ENCODE data around the gene CYTH4. TPM values are rescaled to one million over a fixed set of nuclear protein-coding genes. Genes with fewer than 3 reads are reported as not detected.

The CYTH4 gene
- total RNA-seq, 2 experiments from 2014 or later: 33.1 to 42.8 TPM

GRCh38 chr22:37281646-37282384 lies 493 bp upstream of the CYTH4 start:
- peak; percentile 43 for ATAC-seq
- peak overlapping the region; percentile 98 for H3K27ac Mint-ChIP-seq
- no peaks in the 10 kb centered on the region for H3K27me3 Mint-ChIP-seq
- DNase-seq: peak; percentile 70
- peaks cover 2% of the 10 kb centered on the region for H3K36me3 Mint-ChIP-seq (ENCODE audit: low read depth)
- peaks cover 57% of the 10 kb centered on the region for H3K4me1 Mint-ChIP-seq
- ChIA-PET POLR2A (interaction anchor here (0.8 to 1.3 kb wide), 3 partner anchors 8 to 39 kb away, joined by 3 to 4 read pairs (median 3); no protein-coding TSS in a partner anchor), CTCF (interaction anchor here (0.8 to 3.2 kb wide), 7 partner anchors 10 to 146 kb away, joined by 3 to 30 read pairs (median 6); no protein-coding TSS in a partner anchor)
- H3K9me3 Mint-ChIP-seq (ENCODE audit: low read depth): no peaks in the 10 kb centered on the region
- intact Hi-C loops (cut with DNase I, micrococcal nuclease): loop anchor here (1.0 to 2.0 kb wide), 4 partner anchors 15 to 159 kb away; no protein-coding TSS in a partner anchor
- H3K4me3 Mint-ChIP-seq: peak overlapping the region; percentile 82

GRCh38 chr22:37283393-37283937 lies 1.2 kb downstream of the CYTH4 start:
- no peaks in the 10 kb centered on the region for H3K9me3 Mint-ChIP-seq (ENCODE audit: low read depth)
- intact Hi-C loops (cut with DNase I, micrococcal nuclease): loop anchor here (2.0 kb wide), 3 partner anchors 17 to 161 kb away; no protein-coding TSS in a partner anchor
- peak overlapping the region; percentile 98 for H3K27ac Mint-ChIP-seq
- DNase-seq (peak; percentile 84), ATAC-seq (peak; percentile 20)
- POLR2A ChIA-PET: interaction anchor here (0.6 to 0.7 kb wide), 2 partner anchors 386 to 906 kb away, joined by 3 read pairs; no protein-coding TSS in a partner anchor
- H3K4me3 Mint-ChIP-seq: peak overlapping the region; percentile 82
- CTCF ChIA-PET: interaction anchor here (0.7 to 3.2 kb wide), 9 partner anchors 10 to 284 kb away, joined by 3 to 30 read pairs (median 4); no protein-coding TSS in a partner anchor
- H3K4me1 Mint-ChIP-seq: peaks cover 65% of the 10 kb centered on the region
- H3K27me3 Mint-ChIP-seq: no peaks in the 10 kb centered on the region
- H3K36me3 Mint-ChIP-seq (ENCODE audit: low read depth): peaks cover 2% of the 10 kb centered on the region

GRCh38 chr22:37284126-37284804 lies 2.0 kb downstream of the CYTH4 start:
- no peaks in the 10 kb centered on the region for H3K9me3 Mint-ChIP-seq (ENCODE audit: low read depth)
- H3K4me3 Mint-ChIP-seq: peak overlapping the region; percentile 82
- H3K27ac Mint-ChIP-seq: peak overlapping the region; percentile 98
- intact Hi-C loops (cut with DNase I, micrococcal nuclease): no loop called here
- H3K4me1 Mint-ChIP-seq: peaks cover 72% of the 10 kb centered on the region
- H3K27me3 Mint-ChIP-seq: no peaks in the 10 kb centered on the region
- DNase-seq: no peak
- ChIA-PET POLR2A (no interaction called here), CTCF (interaction anchor here (0.7 to 1.5 kb wide), 10 partner anchors 11 to 739 kb away, joined by 3 to 5 read pairs (median 3); no protein-coding TSS in a partner anchor)
- H3K36me3 Mint-ChIP-seq (ENCODE audit: low read depth): peaks cover 6% of the 10 kb centered on the region
- peak; percentile 4 for ATAC-seq

GRCh38 chr22:37284805-37285355 lies 2.6 kb downstream of the CYTH4 start:
- ATAC-seq (peak; percentile 4), DNase-seq (peak; percentile 61)
- POLR2A ChIA-PET: interaction anchor here (1.5 kb wide), 1 partner anchor 15 kb away, joined by 3 read pairs; no protein-coding TSS in a partner anchor
- H3K4me1 Mint-ChIP-seq: peaks cover 74% of the 10 kb centered on the region
- intact Hi-C loops (cut with DNase I, micrococcal nuclease): loop anchor here in 1 of 2 experiments (1.0 kb wide), 1 partner anchor 15 kb away; no protein-coding TSS in a partner anchor
- no peaks in the 10 kb centered on the region for H3K27me3 Mint-ChIP-seq
- peak overlapping the region; percentile 98 for H3K27ac Mint-ChIP-seq
- CTCF ChIA-PET: interaction anchor here (0.7 to 1.3 kb wide), 8 partner anchors 9 to 740 kb away, joined by 3 to 4 read pairs (median 3); no protein-coding TSS in a partner anchor
- peaks cover 7% of the 10 kb centered on the region for H3K36me3 Mint-ChIP-seq (ENCODE audit: low read depth)
- H3K4me3 Mint-ChIP-seq: peak overlapping the region; percentile 82
- no peaks in the 10 kb centered on the region for H3K9me3 Mint-ChIP-seq (ENCODE audit: low read depth)

GRCh38 chr22:37285937-37286336 lies 3.6 kb downstream of the CYTH4 start:
- Mint-ChIP-seq H3K4me1 (peaks cover 80% of the 10 kb centered on the region), H3K27me3 (no peaks in the 10 kb centered on the region), H3K9me3 (ENCODE audit: low read depth) (no peaks in the 10 kb centered on the region), H3K27ac (peak overlapping the region; percentile 44), H3K36me3 (ENCODE audit: low read depth) (peaks cover 7% of the 10 kb centered on the region), H3K4me3 (no peak overlapping the region)
- CTCF ChIA-PET: interaction anchor here (0.6 to 1.3 kb wide), 4 partner anchors 15 to 923 kb away, joined by 3 read pairs; no protein-coding TSS in a partner anchor
- ATAC-seq (no peak), DNase-seq (no peak)
- intact Hi-C loops (cut with DNase I, micrococcal nuclease): loop anchor here in 1 of 2 experiments (1.0 kb wide), 1 partner anchor 14 kb away; no protein-coding TSS in a partner anchor
- POLR2A ChIA-PET: interaction anchor here (0.7 to 1.5 kb wide), 3 partner anchors 14 to 96 kb away, joined by 3 to 6 read pairs (median 3); no protein-coding TSS in a partner anchor

GRCh38 chr22:37287550-37287951 lies 5.2 kb downstream of the CYTH4 start:
- POLR2A ChIA-PET: interaction anchor here (1.5 kb wide), 1 partner anchor 17 kb away, joined by 6 read pairs; no protein-coding TSS in a partner anchor
- Mint-ChIP-seq H3K9me3 (ENCODE audit: low read depth) (no peaks in the 10 kb centered on the region), H3K36me3 (ENCODE audit: low read depth) (peaks cover 21% of the 10 kb centered on the region), H3K27ac (peak overlapping the region; percentile 80), H3K27me3 (no peaks in the 10 kb centered on the region), H3K4me3 (no peak overlapping the region), H3K4me1 (peaks cover 80% of the 10 kb centered on the region)
- CTCF ChIA-PET: interaction anchor here (1.3 kb wide), 1 partner anchor 58 kb away, joined by 3 read pairs; no protein-coding TSS in a partner anchor
- ATAC-seq (peak; percentile 45), DNase-seq (peak; percentile 49)
- intact Hi-C loops (cut with DNase I, micrococcal nuclease): no loop called here

- H3K36me3 Mint-ChIP-seq (ENCODE audit: low read depth): peaks cover 27% of the 10 kb centered on the region
- peaks cover 74% of the 10 kb centered on the region for H3K4me1 Mint-ChIP-seq
- CTCF ChIA-PET: interaction anchor here (0.6 kb wide), 1 partner anchor 125 kb away, joined by 3 read pairs; no protein-coding TSS in a partner anchor
- peak overlapping the region; percentile 62 for H3K27ac Mint-ChIP-seq
- no peaks in the 10 kb centered on the region for H3K9me3 Mint-ChIP-seq (ENCODE audit: low read depth)
- ATAC-seq (no peak), DNase-seq (no peak)
- POLR2A ChIA-PET: no interaction called here
- no peak overlapping the region for H3K4me3 Mint-ChIP-seq
- intact Hi-C loops (cut with DNase I, micrococcal nuclease): no loop called here
- H3K27me3 Mint-ChIP-seq: no peaks in the 10 kb centered on the region
Measured at GRCh38 chr22:37288521-37288920, 6.2 kb downstream of the CYTH4 start.

GRCh38 chr22:37289156-37289735 lies 6.9 kb downstream of the CYTH4 start:
- H3K9me3 Mint-ChIP-seq (ENCODE audit: low read depth): no peaks in the 10 kb centered on the region
- DNase-seq (no peak), ATAC-seq (peak; percentile 20)
- peaks cover 27% of the 10 kb centered on the region for H3K36me3 Mint-ChIP-seq (ENCODE audit: low read depth)
- POLR2A ChIA-PET: interaction anchor here (0.8 kb wide), 1 partner anchor 10 kb away, joined by 3 read pairs; no protein-coding TSS in a partner anchor
- peak overlapping the region; percentile 62 for H3K27ac Mint-ChIP-seq
- no peaks in the 10 kb centered on the region for H3K27me3 Mint-ChIP-seq
- CTCF ChIA-PET: interaction anchor here (0.5 to 1.3 kb wide), 4 partner anchors 12 to 244 kb away, joined by 3 to 4 read pairs (median 3); no protein-coding TSS in a partner anchor
- no peak overlapping the region for H3K4me3 Mint-ChIP-seq
- peaks cover 72% of the 10 kb centered on the region for H3K4me1 Mint-ChIP-seq
- intact Hi-C loops (cut with DNase I, micrococcal nuclease): no loop called here

GRCh38 chr22:37290737-37291136 lies 8.4 kb downstream of the CYTH4 start:
- Mint-ChIP-seq H3K9me3 (ENCODE audit: low read depth) (no peaks in the 10 kb centered on the region), H3K4me3 (no peak overlapping the region), H3K27ac (peak overlapping the region; percentile 63), H3K36me3 (ENCODE audit: low read depth) (peaks cover 26% of the 10 kb centered on the region), H3K4me1 (peaks cover 74% of the 10 kb centered on the region), H3K27me3 (no peaks in the 10 kb centered on the region)
- POLR2A ChIA-PET: no interaction called here
- DNase-seq: no peak
- intact Hi-C loops (cut with DNase I, micrococcal nuclease): no loop called here
- CTCF ChIA-PET: interaction anchor here (0.7 to 0.9 kb wide), 2 partner anchors 11 to 23 kb away, joined by 3 to 5 read pairs; no protein-coding TSS in a partner anchor
- no peak for ATAC-seq

GRCh38 chr22:37291559-37292298 lies 9.4 kb downstream of the CYTH4 start:
- peaks cover 28% of the 10 kb centered on the region for H3K36me3 Mint-ChIP-seq (ENCODE audit: low read depth)
- peaks cover 64% of the 10 kb centered on the region for H3K4me1 Mint-ChIP-seq
- intact Hi-C loops (cut with DNase I, micrococcal nuclease): no loop called here
- DNase-seq (no peak), ATAC-seq (peak; percentile 31)
- H3K27ac Mint-ChIP-seq: peak overlapping the region; percentile 63
- H3K9me3 Mint-ChIP-seq (ENCODE audit: low read depth): no peaks in the 10 kb centered on the region
- POLR2A ChIA-PET: no interaction called here
- H3K27me3 Mint-ChIP-seq: no peaks in the 10 kb centered on the region
- CTCF ChIA-PET: interaction anchor here (0.9 to 1.7 kb wide), 2 partner anchors 9 to 10 kb away, joined by 3 to 5 read pairs; no protein-coding TSS in a partner anchor
- no peak overlapping the region for H3K4me3 Mint-ChIP-seq
